ENCODE data around the gene AP4S1.

The AP4S1 gene

GRCh38 chr14:31059152-31059924 lies 33.9 kb downstream of the AP4S1 start (continued):
- TF ChIP-seq ZNF184 (tag by site-specific recombination; IDR thresholded peaks at IDR 0.05), result 0 out of 2 replicates have a peak, but pooled peaks have one; percentile 50
- no peak for TF ChIP-seq ZNF488 (tag by site-specific recombination; IDR thresholded peaks at IDR 0.05)
- TF ChIP-seq MZF1 (tag by site-specific recombination; IDR thresholded peaks at IDR 0.05; ENCODE audit: borderline replicate concordance), result no peak
- TF ChIP-seq EGR2 (tag by site-specific recombination; IDR thresholded peaks at IDR 0.05; ENCODE audit: low read depth), result peak; percentile 55; the same call in 1 of the 2 replicates
- 0 out of 2 replicates have a peak, but pooled peaks have one; percentile 33 for TF ChIP-seq PRDM10 (tag by site-specific recombination; IDR thresholded peaks at IDR 0.05)
- TF ChIP-seq ZNF664 (tag by site-specific recombination; IDR thresholded peaks at IDR 0.05), result 0 out of 2 replicates have a peak, but pooled peaks have one; percentile 38
- no peak for TF ChIP-seq ZFP41 (tag by site-specific recombination; IDR thresholded peaks at IDR 0.05; ENCODE audit: borderline replicate concordance)
- no peak for TF ChIP-seq SCRT1 (tag by site-specific recombination; IDR thresholded peaks at IDR 0.05; ENCODE audit: borderline replicate concordance)
- no peak for TF ChIP-seq ZNF843 (tag by site-specific recombination; IDR thresholded peaks at IDR 0.05)
- no peak for TF ChIP-seq ZNF830 (tag by site-specific recombination; IDR thresholded peaks at IDR 0.05; ENCODE audit: low read depth)
- no peak for TF ChIP-seq ZNF48 (tag by site-specific recombination; IDR thresholded peaks at IDR 0.05)
- no peak for TF ChIP-seq ZBTB17 (tag by site-specific recombination; IDR thresholded peaks at IDR 0.05)
- TF ChIP-seq ZNF548 (tag by site-specific recombination; IDR thresholded peaks at IDR 0.05), result no peak
- no peak for TF ChIP-seq ZXDB (tag by site-specific recombination; IDR thresholded peaks at IDR 0.05)
- TF ChIP-seq ZNF140 (tag by site-specific recombination; IDR thresholded peaks at IDR 0.05), result no peak
- TF ChIP-seq KLF1 (tag by site-specific recombination; IDR thresholded peaks at IDR 0.05), result no peak
- TF ChIP-seq ZNF580 (tag by site-specific recombination; IDR thresholded peaks at IDR 0.05), result no peak
- no peak for TF ChIP-seq ZNF335 (tag by site-specific recombination; conservative IDR thresholded peaks at IDR 0.05)
- no peak for TF ChIP-seq PRDM2 (tag by site-specific recombination; IDR thresholded peaks at IDR 0.05; ENCODE audit: borderline replicate concordance)
- no peak for TF ChIP-seq ZNF292 (tag by site-specific recombination; IDR thresholded peaks at IDR 0.05; ENCODE audit: borderline replicate concordance, low read depth)
- TF ChIP-seq AEBP2 (tag by site-specific recombination; IDR thresholded peaks at IDR 0.05; ENCODE audit: borderline replicate concordance), result no peak
- no peak for TF ChIP-seq ZNF280C (tag by site-specific recombination; IDR thresholded peaks at IDR 0.05)
- no peak for TF ChIP-seq SALL2 (tag by site-specific recombination; IDR thresholded peaks at IDR 0.05; ENCODE audit: borderline replicate concordance)
- no peak for TF ChIP-seq ZNF391 (tag by site-specific recombination; IDR thresholded peaks at IDR 0.05; ENCODE audit: borderline replicate concordance, low read depth)

All from HEK293 (cell line).